Tibial nerve (tissue), 4 donors: ENCODE data around the gene SETD7.

Source experiments
- EP300 ChIP-seq, 2 donors: sonication (generic); formaldehyde crosslinking; IDR thresholded peaks; one replicate each; pipeline ENCODE4 v1.6.1; 2017; ENCODE audit warnings: antibody characterized with exemption in 2 of 2, mild to moderate bottlenecking in 1 of 2
- POLR2A ChIP-seq, 2 donors: fragments of 450-650 bp; IDR thresholded peaks; one replicate each; pipeline ENCODE4 v1.6.1; 2017; ENCODE audit warnings: antibody characterized with exemption in 2 of 2, mild to moderate bottlenecking in 2 of 2, moderate library complexity in 2 of 2
- TF ChIP-seq, protein P1 (sequence below), 5 experiments: fragments of 200-600 bp in 3 of 5; fragments of 450-650 bp in 2 of 5; sonication (generic) in 3 of 5; IDR thresholded peaks; one replicate each; pipeline ENCODE4 v1.5.1; 2016 to 2019; ENCODE audit warnings: antibody characterized with exemption in 5 of 5, mild to moderate bottlenecking in 3 of 5, moderate library complexity in 2 of 5

DNA sequence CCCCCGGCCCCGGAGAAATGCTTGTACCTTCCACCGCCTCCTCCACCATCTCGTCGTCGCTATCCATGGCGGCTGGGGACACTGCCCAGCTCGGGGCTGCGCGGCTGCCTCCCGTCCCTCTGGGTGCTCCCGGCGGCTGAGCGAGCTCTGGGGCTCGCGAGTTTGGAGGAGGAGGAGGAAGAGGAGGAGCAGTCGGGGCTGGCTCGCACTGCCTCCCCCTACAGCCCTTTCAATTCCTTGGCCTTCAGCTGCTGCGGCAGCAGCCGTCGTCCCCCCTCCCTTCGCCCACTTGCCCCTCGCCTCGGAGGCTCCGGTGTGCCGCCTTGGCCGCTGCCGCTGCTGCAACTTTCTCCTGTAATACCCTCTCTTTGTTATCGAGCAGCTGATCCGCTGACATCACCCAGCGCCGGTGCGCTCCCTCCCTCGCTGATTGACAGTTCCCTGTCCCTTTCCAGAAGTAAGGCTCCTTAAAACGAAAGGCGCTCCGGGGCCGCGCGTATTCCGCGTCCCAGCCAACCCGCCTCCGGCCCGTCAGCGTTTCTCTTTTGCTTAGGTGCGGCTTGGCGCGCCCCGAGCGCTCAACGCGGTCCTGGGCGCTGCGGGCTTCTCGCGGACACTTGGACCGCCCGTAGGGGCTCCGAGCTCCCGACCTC is at the start of gene SETD7:
- TF ChIP-seq POLR2A (IDR thresholded peaks at IDR 0.05) (peak; percentile 80 to 86), EP300 (IDR thresholded peaks at IDR 0.05) (peak in 1 of 2 donors; percentile 94)
- TF ChIP-seq, protein P1, sequence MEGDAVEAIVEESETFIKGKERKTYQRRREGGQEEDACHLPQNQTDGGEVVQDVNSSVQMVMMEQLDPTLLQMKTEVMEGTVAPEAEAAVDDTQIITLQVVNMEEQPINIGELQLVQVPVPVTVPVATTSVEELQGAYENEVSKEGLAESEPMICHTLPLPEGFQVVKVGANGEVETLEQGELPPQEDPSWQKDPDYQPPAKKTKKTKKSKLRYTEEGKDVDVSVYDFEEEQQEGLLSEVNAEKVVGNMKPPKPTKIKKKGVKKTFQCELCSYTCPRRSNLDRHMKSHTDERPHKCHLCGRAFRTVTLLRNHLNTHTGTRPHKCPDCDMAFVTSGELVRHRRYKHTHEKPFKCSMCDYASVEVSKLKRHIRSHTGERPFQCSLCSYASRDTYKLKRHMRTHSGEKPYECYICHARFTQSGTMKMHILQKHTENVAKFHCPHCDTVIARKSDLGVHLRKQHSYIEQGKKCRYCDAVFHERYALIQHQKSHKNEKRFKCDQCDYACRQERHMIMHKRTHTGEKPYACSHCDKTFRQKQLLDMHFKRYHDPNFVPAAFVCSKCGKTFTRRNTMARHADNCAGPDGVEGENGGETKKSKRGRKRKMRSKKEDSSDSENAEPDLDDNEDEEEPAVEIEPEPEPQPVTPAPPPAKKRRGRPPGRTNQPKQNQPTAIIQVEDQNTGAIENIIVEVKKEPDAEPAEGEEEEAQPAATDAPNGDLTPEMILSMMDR (IDR thresholded peaks at IDR 0.05), result peak in 2 of 5 experiments; percentile 5 to 21
